ENCODE results near the gene PPL. TPM values are rescaled to one million over a fixed set of nuclear protein-coding genes. Genes with fewer than 3 reads are reported as not detected.

PPL gene
- total RNA-seq, 2 experiments from 2014 or later, result not detected

- DNase-seq, result no peak
- CTCF ChIA-PET, result no interaction called here
- POLR2A ChIA-PET, result no interaction called here
- H3K9me3 Mint-ChIP-seq, result no peaks in the 10 kb centered on the region
- peaks cover 27% of the 10 kb centered on the region for H3K36me3 Mint-ChIP-seq (ENCODE audit: low read depth)
- no peaks in the 10 kb centered on the region for H3K27me3 Mint-ChIP-seq
- H3K27ac Mint-ChIP-seq, result no peak overlapping the region
- H3K4me1 Mint-ChIP-seq, result no peaks in the 10 kb centered on the region
- no peak overlapping the region for H3K4me3 Mint-ChIP-seq
These were observed 54.2 kb downstream of the PPL start for GRCh38 chr16:4882633-4883285.

DNA sequence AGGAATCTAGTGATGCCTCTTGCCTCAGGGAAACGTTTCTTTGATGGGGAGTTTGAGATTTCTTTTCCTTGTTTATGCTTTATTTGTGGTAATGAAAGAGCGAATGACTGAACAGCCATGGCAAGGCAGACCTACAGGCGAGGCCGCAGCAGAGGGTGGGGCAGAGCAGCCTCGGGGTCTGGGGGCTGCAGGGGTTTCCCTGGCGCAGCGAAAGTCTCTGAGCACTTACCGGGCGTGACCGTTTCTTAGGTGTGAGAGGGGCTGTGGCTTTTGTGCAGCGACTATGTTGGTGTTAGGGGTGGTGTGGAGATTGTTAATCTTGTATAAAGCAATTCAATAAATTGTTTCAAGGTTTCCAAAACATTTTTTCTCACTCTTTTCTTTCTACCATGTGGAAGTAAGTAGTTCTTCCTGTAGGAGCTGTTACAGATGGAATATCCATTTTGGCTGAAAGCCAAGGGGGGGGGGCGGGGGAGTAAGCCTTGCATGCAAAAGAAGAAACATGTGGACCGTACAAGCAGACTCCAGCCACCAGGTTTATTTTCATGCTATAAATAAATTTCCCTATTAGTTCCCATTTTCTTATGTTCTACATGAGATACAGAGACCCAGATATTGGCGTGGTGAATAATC, 54.8 kb downstream of the PPL start:
- CTCF ChIA-PET, result no interaction called here
- POLR2A ChIA-PET, result no interaction called here
- Mint-ChIP-seq H3K36me3 (ENCODE audit: low read depth) (peaks cover 32% of the 10 kb centered on the region), H3K9me3 (no peaks in the 10 kb centered on the region), H3K4me1 (no peaks in the 10 kb centered on the region), H3K27me3 (no peaks in the 10 kb centered on the region), H3K27ac (no peak overlapping the region), H3K4me3 (no peak overlapping the region)
- no peak for DNase-seq

- ChIA-PET POLR2A (no interaction called here), CTCF (no interaction called here)
- DNase-seq, result no peak
- peaks cover 41% of the 10 kb centered on the region for H3K36me3 Mint-ChIP-seq (ENCODE audit: low read depth)
- H3K4me3 Mint-ChIP-seq, result no peak overlapping the region
- H3K9me3 Mint-ChIP-seq, result no peaks in the 10 kb centered on the region
- no peaks in the 10 kb centered on the region for H3K27me3 Mint-ChIP-seq
- no peaks in the 10 kb centered on the region for H3K4me1 Mint-ChIP-seq
- no peak overlapping the region for H3K27ac Mint-ChIP-seq
These were observed 56.9 kb downstream of the PPL start for GRCh38 chr16:4880006-4880580.

GRCh38 chr16:4879049-4879448, 57.9 kb downstream of the PPL start:
- Mint-ChIP-seq H3K27ac (no peak overlapping the region), H3K4me3 (no peak overlapping the region), H3K9me3 (no peaks in the 10 kb centered on the region), H3K4me1 (no peaks in the 10 kb centered on the region), H3K27me3 (no peaks in the 10 kb centered on the region), H3K36me3 (ENCODE audit: low read depth) (peaks cover 36% of the 10 kb centered on the region)
- ChIA-PET CTCF (no interaction called here), POLR2A (no interaction called here)
- no peak for DNase-seq

GRCh38 chr16:4877380-4877685, 59.6 kb downstream of the PPL start:
- no peaks in the 10 kb centered on the region for H3K4me1 Mint-ChIP-seq
- H3K36me3 Mint-ChIP-seq (ENCODE audit: low read depth), result peaks cover 41% of the 10 kb centered on the region
- CTCF ChIA-PET, result no interaction called here
- DNase-seq, result no peak
- H3K27ac Mint-ChIP-seq, result no peak overlapping the region
- H3K9me3 Mint-ChIP-seq, result no peaks in the 10 kb centered on the region
- no peaks in the 10 kb centered on the region for H3K27me3 Mint-ChIP-seq
- no peak overlapping the region for H3K4me3 Mint-ChIP-seq
- POLR2A ChIA-PET, result no interaction called here

- Mint-ChIP-seq H3K9me3 (no peaks in the 10 kb centered on the region), H3K27me3 (no peaks in the 10 kb centered on the region), H3K4me1 (peaks cover 3% of the 10 kb centered on the region), H3K27ac (no peak overlapping the region), H3K36me3 (ENCODE audit: low read depth) (peaks cover 43% of the 10 kb centered on the region), H3K4me3 (no peak overlapping the region)
- CTCF ChIA-PET, result no interaction called here
- no peak for DNase-seq
- POLR2A ChIA-PET, result no interaction called here
These were observed 60.1 kb downstream of the PPL start for GRCh38 chr16:4876646-4877379.

- DNase-seq, result no peak
- no peaks in the 10 kb centered on the region for H3K27me3 Mint-ChIP-seq
- H3K9me3 Mint-ChIP-seq, result no peaks in the 10 kb centered on the region
- H3K4me3 Mint-ChIP-seq, result no peak overlapping the region
- peaks cover 12% of the 10 kb centered on the region for H3K4me1 Mint-ChIP-seq
- H3K27ac Mint-ChIP-seq, result no peak overlapping the region
- ChIA-PET POLR2A (no interaction called here), CTCF (interaction anchor here (1.7 to 1.8 kb wide), 2 partner anchors 12 to 24 kb away, joined by 4 to 5 read pairs; no protein-coding TSS in a partner anchor)
- H3K36me3 Mint-ChIP-seq (ENCODE audit: low read depth), result peaks cover 50% of the 10 kb centered on the region
These were observed 62.3 kb downstream of the PPL start for GRCh38 chr16:4874666-4875065.

GRCh38 chr16:4873091-4873490, 63.9 kb downstream of the PPL start:
- no peaks in the 10 kb centered on the region for H3K27me3 Mint-ChIP-seq
- POLR2A ChIA-PET, result no interaction called here
- H3K9me3 Mint-ChIP-seq, result no peaks in the 10 kb centered on the region
- CTCF ChIA-PET, result interaction anchor here (0.9 to 1.7 kb wide), 2 partner anchors 14 to 249 kb away, joined by 3 to 5 read pairs; partner anchors contain the start of gene MGRN1
- no peak overlapping the region for H3K4me3 Mint-ChIP-seq
- DNase-seq, result no peak
- H3K27ac Mint-ChIP-seq, result no peak overlapping the region
- peaks cover 12% of the 10 kb centered on the region for H3K4me1 Mint-ChIP-seq
- peaks cover 52% of the 10 kb centered on the region for H3K36me3 Mint-ChIP-seq (ENCODE audit: low read depth)

- POLR2A ChIA-PET, result no interaction called here
- H3K27ac Mint-ChIP-seq, result peak overlapping the region; percentile 63
- no peak for DNase-seq
- no peaks in the 10 kb centered on the region for H3K27me3 Mint-ChIP-seq
- H3K9me3 Mint-ChIP-seq, result no peaks in the 10 kb centered on the region
- H3K4me3 Mint-ChIP-seq, result no peak overlapping the region
- H3K4me1 Mint-ChIP-seq, result peaks cover 12% of the 10 kb centered on the region
- CTCF ChIA-PET, result interaction anchor here (0.7 kb wide), 1 partner anchor 10 kb away, joined by 3 read pairs; no protein-coding TSS in a partner anchor
- H3K36me3 Mint-ChIP-seq (ENCODE audit: low read depth), result peaks cover 46% of the 10 kb centered on the region
These were observed 65.9 kb downstream of the PPL start for GRCh38 chr16:4871071-4871470.

- ChIA-PET POLR2A (no interaction called here), CTCF (interaction anchor here (0.5 to 0.6 kb wide), 2 partner anchors 21 to 132 kb away, joined by 3 read pairs; no protein-coding TSS in a partner anchor)
- DNase-seq, result no peak
- Mint-ChIP-seq H3K27ac (no peak overlapping the region), H3K27me3 (no peaks in the 10 kb centered on the region), H3K4me1 (peaks cover 12% of the 10 kb centered on the region), H3K4me3 (no peak overlapping the region), H3K9me3 (no peaks in the 10 kb centered on the region), H3K36me3 (ENCODE audit: low read depth) (peaks cover 41% of the 10 kb centered on the region)
These were observed 66.7 kb downstream of the PPL start for GRCh38 chr16:4870138-4870671.

DNA sequence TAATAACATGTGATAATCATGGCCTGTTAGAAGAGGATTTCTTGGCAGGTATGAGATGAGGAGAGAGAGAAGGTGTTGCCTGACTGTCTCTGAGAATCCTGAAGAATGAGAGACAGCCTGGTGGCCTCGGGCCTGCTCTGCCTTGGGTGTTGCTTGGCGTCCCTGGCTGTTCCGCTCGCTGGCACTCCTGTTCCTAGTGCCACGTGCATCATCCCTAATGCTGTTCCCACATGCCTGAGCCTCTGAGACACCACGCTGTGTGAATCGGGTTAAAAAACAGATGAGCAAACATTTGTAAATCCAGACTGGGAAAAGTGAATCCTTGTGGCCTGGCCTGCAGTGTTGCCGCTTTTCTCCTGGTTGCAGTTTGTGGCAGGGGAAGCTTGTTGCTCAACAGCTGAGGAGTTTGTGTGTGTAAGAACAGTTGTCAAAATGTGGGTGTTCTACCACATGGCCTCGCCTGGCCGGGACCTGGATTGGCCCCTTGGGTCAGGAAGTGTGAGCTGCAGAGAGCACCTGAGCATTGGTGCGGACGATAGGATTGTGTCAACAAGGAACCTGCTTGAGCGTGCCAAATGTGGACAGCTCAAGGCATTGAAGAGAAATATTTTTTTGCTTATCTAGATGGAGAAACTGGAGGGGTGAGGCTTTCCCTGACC, 67.7 kb downstream of the PPL start:
- ChIA-PET POLR2A (no interaction called here), CTCF (no interaction called here)
- Mint-ChIP-seq H3K27me3 (no peaks in the 10 kb centered on the region), H3K4me3 (no peak overlapping the region), H3K36me3 (ENCODE audit: low read depth) (peaks cover 34% of the 10 kb centered on the region), H3K27ac (no peak overlapping the region), H3K4me1 (peaks cover 12% of the 10 kb centered on the region), H3K9me3 (no peaks in the 10 kb centered on the region)
- DNase-seq, result no peak

GRCh38 chr16:4868535-4868934, 68.4 kb downstream of the PPL start:
- no peaks in the 10 kb centered on the region for H3K9me3 Mint-ChIP-seq
- ChIA-PET CTCF (interaction anchor here (1.2 kb wide), 1 partner anchor 21 kb away, joined by 4 read pairs; no protein-coding TSS in a partner anchor), POLR2A (no interaction called here)
- H3K27me3 Mint-ChIP-seq, result no peaks in the 10 kb centered on the region
- H3K36me3 Mint-ChIP-seq (ENCODE audit: low read depth), result peaks cover 35% of the 10 kb centered on the region
- H3K27ac Mint-ChIP-seq, result no peak overlapping the region
- no peak for DNase-seq
- H3K4me1 Mint-ChIP-seq, result peaks cover 12% of the 10 kb centered on the region
- H3K4me3 Mint-ChIP-seq, result no peak overlapping the region
